Transverse colon (tissue), 4 donors: ENCODE results near the gene MAP4K4. TPM values are rescaled to one million over a fixed set of nuclear protein-coding genes. Genes with fewer than 3 reads are reported as not detected.

Source experiments
- DNase-seq: peaks from one replicate; pipeline ENCODE4 v3.0.0-alpha.2; 2019
- H3K27ac ChIP-seq, 4 donors: fragments of 200-600 bp; sonication (generic); 2 replicates each; pipeline ENCODE4 v1.5.1; 2016 to 2018; ENCODE audit warnings: inconsistent platforms in 4 of 4
- H3K27me3 ChIP-seq: fragments of 200-600 bp; sonication (generic); 2 replicates; pipeline ENCODE4 v1.5.1; 2017; ENCODE audit warnings: inconsistent platforms
- H3K36me3 ChIP-seq, 4 donors: fragments of 200-600 bp; sonication (generic); 2 replicates each; pipeline ENCODE4 v1.5.1; 2017 to 2019; ENCODE audit warnings: inconsistent platforms in 4 of 4
- H3K4me1 ChIP-seq, 4 donors: fragments of 200-600 bp; sonication (generic); 2 replicates each; pipeline ENCODE4 v1.5.1; 2017 to 2020; ENCODE audit warnings: inconsistent platforms in 4 of 4
- H3K4me3 ChIP-seq, 4 donors: fragments of 200-600 bp; sonication (generic); 1 replicate in 1 of 4; 2 replicates in 3 of 4; pipeline versions ENCODE4 v1.5.1 to v1.6.1; 2017 to 2019; ENCODE audit warnings: inconsistent platforms in 4 of 4
- H3K9me3 ChIP-seq, 2 donors: fragments of 200-600 bp; sonication (generic); 2 replicates each; pipeline ENCODE4 v1.5.1; 2017 to 2019; ENCODE audit warnings: inconsistent platforms in 2 of 2
- CTCF ChIP-seq, 5 experiments: fragments of 200-600 bp in 3 of 5; fragments of 450-650 bp in 2 of 5; sonication (generic) in 3 of 5; IDR thresholded peaks; 1 replicate in 2 of 5; 2 replicates in 3 of 5; pipeline ENCODE4 v1.5.1; 2016 to 2017; ENCODE audit warnings: antibody characterized with exemption in 5 of 5, inconsistent platforms in 3 of 5, mild to moderate bottlenecking in 2 of 5, moderate library complexity in 1 of 5
- EP300 ChIP-seq: sonication (generic); formaldehyde crosslinking; IDR thresholded peaks from one replicate; pipeline ENCODE4 v1.6.1; 2017; ENCODE audit warnings: antibody characterized with exemption, low read depth
- POLR2A ChIP-seq: fragments of 450-650 bp; IDR thresholded peaks from one replicate; pipeline ENCODE4 v1.6.1; 2016; ENCODE audit warnings: antibody characterized with exemption, mild to moderate bottlenecking, moderate library complexity
- POLR2AphosphoS5 ChIP-seq, 3 donors: sonication (generic); formaldehyde crosslinking; IDR thresholded peaks; one replicate each; pipeline ENCODE4 v1.6.1; 2016; ENCODE audit warnings: antibody characterized with exemption in 3 of 3
- WGBS, 2 donors: methylation state at CpG; one replicate each; pipeline ENCODE4 v1.1.5; 2018; ENCODE audit warnings: low coverage in 1 of 2; 5-methylcytosine and 5-hydroxymethylcytosine counted together
- in situ Hi-C, 4 donors: fragments of 200-750 bp; cut with MboI; loops; one replicate each; pipeline versions ENCODE4 v1.15.0 to v1.15.1; 2017; ENCODE audit warnings: low sequenced_read_pairs in 3 of 4, low pct_ligation_motif_present in 1 of 4, low pct_unique_long_range_greater_than_20kb in 1 of 4
- intact Hi-C: fragments of 100-400 bp; cut with DNase I; formaldehyde crosslinking; loops from one replicate; pipeline ENCODE4 v1.15.1; 2023; ENCODE audit warnings: low total_unique reads
- total RNA-seq, 4 donors: library from RNA; depleted of rRNA; stranded (reverse); fragments of >200 nt; gene quantifications; one replicate each; pipeline ENCODE4 v1.1.0, GENCODE V29; 2016

Gene MAP4K4
- total RNA-seq, 4 donors from 2014 or later, result 20.3 to 42.3 (median 29.6) TPM

- Histone ChIP-seq H3K9me3 (no peaks in the 10 kb centered on the region), H3K36me3 (no peaks in the 10 kb centered on the region), H3K4me3 (no peak overlapping the region), H3K27me3 (no peaks in the 10 kb centered on the region), H3K4me1 (peaks cover 19 to 63% (median 32%) of the 10 kb centered on the region in 4 donors), H3K27ac (no peak overlapping the region)
- 44 to 70% methylated on average over 1 of the region's 1 CpG for WGBS, 2 donors
- no peak for DNase-seq
- in situ Hi-C loops, result no loop called here
- intact Hi-C loops, result no loop called here
- TF ChIP-seq POLR2AphosphoS5 (IDR thresholded peaks at IDR 0.05) (no peak), EP300 (no peak), POLR2A (no peak), CTCF (IDR thresholded peaks at IDR 0.05) (no peak)
These were observed 43.1 kb downstream of the MAP4K4 start for GRCh38 chr2:101740555-101740964.

- no peaks in the 10 kb centered on the region for H3K36me3 ChIP-seq
- H3K4me1 ChIP-seq, result peaks cover 12 to 63% (median 31%) of the 10 kb centered on the region in 4 donors
- DNase-seq, result no peak
- WGBS, 2 donors, result 48 to 68% methylated on average over 3 to 9 of the region's 9 CpGs
- peak overlapping the region; percentile 8 to 51 (median 23) for H3K27ac ChIP-seq
- in situ Hi-C loops (no loop called here), intact Hi-C loops (no loop called here)
- no peak overlapping the region for H3K4me3 ChIP-seq
- TF ChIP-seq CTCF (IDR thresholded peaks at IDR 0.05) (no peak), EP300 (no peak), POLR2A (no peak), POLR2AphosphoS5 (IDR thresholded peaks at IDR 0.05) (no peak)
- no peaks in the 10 kb centered on the region for H3K9me3 ChIP-seq
- H3K27me3 ChIP-seq, result no peaks in the 10 kb centered on the region
These were observed 44.4 kb downstream of the MAP4K4 start for GRCh38 chr2:101741775-101742520.

GRCh38 chr2:101742547-101742946 lies 45.0 kb downstream of the MAP4K4 start:
- no peak for TF ChIP-seq EP300
- no peak for TF ChIP-seq POLR2A
- no peak for TF ChIP-seq CTCF (IDR thresholded peaks at IDR 0.05)
- TF ChIP-seq POLR2AphosphoS5 (IDR thresholded peaks at IDR 0.05), result no peak
- DNase-seq, result no peak
- Histone ChIP-seq H3K27me3 (no peaks in the 10 kb centered on the region), H3K4me1 (peaks cover 10 to 64% (median 32%) of the 10 kb centered on the region in 4 donors), H3K4me3 (no peak overlapping the region), H3K36me3 (no peaks in the 10 kb centered on the region), H3K27ac (peak overlapping the region; percentile 8 to 51 (median 23)), H3K9me3 (no peaks in the 10 kb centered on the region)
- in situ Hi-C loops, result no loop called here
- 60 to 65% methylated on average over 1 of the region's 1 CpG for WGBS, 2 donors
- intact Hi-C loops, result no loop called here

- TF ChIP-seq POLR2AphosphoS5 (IDR thresholded peaks at IDR 0.05) (no peak), EP300 (no peak), CTCF (IDR thresholded peaks at IDR 0.05) (no peak)
- WGBS, 2 donors, result 84% methylated on average over 3 of the region's 3 CpGs; no CpG with 5 or more reads in 1 of the 2 donors
- Histone ChIP-seq H3K9me3 (no peaks in the 10 kb centered on the region), H3K36me3 (no peaks in the 10 kb centered on the region), H3K27me3 (no peaks in the 10 kb centered on the region), H3K4me1 (peaks cover 10 to 62% (median 33%) of the 10 kb centered on the region in 4 donors), H3K4me3 (no peak overlapping the region), H3K27ac (peak overlapping the region in 2 of 4 donors; percentile 7 to 19)
- in situ Hi-C loops (no loop called here), intact Hi-C loops (no loop called here)
- no peak for DNase-seq
These were observed 45.8 kb downstream of the MAP4K4 start for GRCh38 chr2:101743288-101743687.
